ENCODE data around the gene C19orf44.
"Not testable (repeated sequence)": the region's sequence is repeated elsewhere in the genome, so short reads cannot be mapped to it uniquely, and the experiment has no call there.

C19orf44 gene

DNA sequence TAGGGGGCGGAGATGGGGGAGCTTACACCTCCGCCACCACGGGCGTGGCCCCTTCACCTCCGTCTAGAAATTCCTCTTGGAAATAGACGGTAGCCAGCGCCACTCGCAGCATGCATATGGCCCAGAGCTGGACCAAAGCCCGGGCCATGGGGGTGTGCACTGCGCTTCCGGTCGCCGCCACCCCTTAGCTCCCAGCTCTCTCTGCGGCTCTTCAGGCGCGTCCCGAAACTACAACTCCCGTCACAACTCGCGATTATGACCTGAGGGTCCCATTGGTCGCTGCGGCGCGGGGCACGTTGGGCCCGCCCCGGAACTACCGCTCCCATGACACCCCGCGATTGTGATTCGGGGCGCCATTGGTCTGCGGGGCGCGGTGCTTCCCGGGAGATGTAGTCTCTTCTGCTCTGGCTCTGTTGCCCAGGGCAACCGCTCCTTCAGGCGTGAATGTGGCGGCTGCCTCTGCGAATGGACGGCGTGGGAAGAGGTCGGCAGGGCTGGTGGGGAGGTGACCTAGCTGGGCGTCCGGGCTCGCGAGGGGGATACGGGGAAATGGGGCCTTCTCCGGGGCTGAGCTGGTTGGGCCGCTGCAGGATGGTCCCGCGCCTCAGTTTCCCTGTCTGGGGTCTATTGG lies at the start of gene C19orf44, which contains the start of gene CALR3:
C19orf44 (plus strand) TSS at position 413 of the 631 bp plus-strand sequence. CDS start 4,399 bp downstream, outside the sequence.
CALR3 (minus strand) TSS at position 186 of the 631 bp plus-strand sequence; CDS start at position 148, 38 bp downstream.
- FAIRE-seq (peak; percentile 95), DNase-seq (ENCODE audit: extremely low spot score, insufficient read length, low read depth) (peak; percentile 95)

DNA sequence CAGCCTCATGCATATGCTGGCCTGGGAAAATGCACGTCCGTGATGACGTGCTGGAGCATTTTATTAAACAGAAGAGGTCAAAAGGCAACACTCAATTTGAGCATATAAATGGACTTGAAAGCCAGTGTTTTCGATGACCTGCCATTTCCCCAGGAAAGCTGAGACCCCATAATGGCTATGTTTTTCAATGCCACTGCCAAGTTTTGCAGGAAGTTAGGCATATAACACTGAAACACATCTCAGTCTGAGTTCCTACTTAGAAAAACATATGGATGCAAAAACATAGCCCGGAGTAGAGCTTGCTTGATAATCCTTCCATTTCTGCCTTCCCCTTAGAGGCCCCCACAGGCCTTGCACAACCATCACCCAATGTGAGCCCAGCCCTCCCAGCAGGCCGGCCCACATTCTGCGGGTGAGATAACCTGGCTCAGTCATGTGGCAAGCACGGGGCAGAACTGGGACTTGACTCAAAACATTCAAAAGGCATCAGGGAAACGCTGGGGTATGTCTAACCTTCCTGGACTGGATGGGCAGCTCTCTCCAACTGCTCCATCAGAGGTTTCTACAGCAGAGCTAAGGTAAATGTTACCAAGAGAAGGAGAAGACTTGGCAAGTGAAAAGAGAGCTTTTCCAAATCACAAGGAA lies 49.3 kb upstream of the C19orf44 start:
- DNase-seq (ENCODE audit: extremely low spot score, insufficient read length, low read depth) (no peak), FAIRE-seq (peak; percentile 84)

DNA sequence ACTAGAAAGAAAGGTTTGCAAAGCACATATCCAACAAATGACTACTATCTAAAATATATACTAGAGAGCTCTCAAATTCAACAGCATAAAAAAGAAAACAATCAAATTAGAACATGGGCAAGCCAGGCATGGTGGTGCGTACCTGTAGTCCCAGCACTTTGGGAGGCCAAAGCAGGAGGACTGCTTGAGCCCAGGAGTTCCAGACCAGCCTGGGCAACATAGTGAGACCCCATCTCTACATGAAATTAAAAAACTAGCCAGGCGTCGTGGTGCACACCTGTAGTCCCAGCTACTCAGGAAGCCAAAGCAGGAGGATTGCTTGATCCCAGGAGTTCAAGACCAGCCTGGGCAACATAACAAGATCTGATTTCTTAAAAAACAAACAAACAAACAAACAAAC lies 47.3 kb upstream of the C19orf44 start:
- DNase-seq (ENCODE audit: extremely low spot score, insufficient read length, low read depth); FAIRE-seq: not testable (repeated sequence)

DNA sequence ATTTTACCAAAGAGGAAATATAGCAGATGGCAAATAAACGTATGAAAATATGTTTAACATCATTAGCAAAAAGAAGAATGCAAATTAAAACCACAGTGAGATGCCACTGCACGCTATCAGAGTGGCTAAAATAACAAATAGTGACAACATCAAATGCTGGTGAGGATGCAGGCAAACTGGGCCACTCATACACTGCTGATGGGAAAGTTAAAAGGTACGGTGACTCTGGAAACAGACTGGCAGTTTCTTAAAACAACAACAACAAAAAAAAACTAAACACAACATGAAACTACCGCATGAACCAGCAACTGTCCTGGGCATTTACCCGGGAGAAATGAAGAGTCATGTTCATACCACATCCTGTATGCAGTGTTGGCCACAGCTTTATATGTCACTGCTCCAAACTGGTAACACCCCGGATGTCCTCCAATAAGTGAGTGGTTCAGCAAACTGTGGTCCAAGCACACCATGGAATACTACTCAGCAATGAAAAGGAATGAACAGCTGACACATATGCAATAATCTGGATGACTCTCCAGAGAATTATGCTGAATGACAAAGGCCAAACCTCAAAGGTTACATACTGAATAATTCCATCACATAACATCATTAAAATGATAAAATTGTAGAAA lies 46.7 kb upstream of the C19orf44 start:
- FAIRE-seq (peak; percentile 93), DNase-seq (ENCODE audit: extremely low spot score, insufficient read length, low read depth) (peak; percentile 68)

DNA sequence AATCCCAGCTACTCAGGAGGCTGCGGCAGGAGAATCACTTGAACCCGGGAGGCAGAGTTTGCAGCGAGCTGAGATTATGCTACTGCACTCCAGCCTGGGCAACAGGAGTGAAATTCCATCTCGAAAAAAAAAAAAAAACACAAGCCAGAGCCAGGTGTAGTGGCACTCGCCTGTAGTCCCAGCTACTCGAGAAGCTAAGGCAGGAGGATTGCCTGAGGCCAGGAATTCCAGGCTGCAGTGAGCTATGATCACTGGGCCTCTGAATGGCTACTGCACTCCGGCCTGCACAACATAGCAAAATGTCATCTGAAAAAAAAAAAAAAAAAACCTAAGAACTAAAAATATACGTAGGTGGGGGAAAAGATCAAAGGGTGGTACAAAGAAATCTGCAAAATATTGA lies 43.9 kb upstream of the C19orf44 start:
- DNase-seq (ENCODE audit: extremely low spot score, insufficient read length, low read depth) (no peak), FAIRE-seq (no peak)

DNA sequence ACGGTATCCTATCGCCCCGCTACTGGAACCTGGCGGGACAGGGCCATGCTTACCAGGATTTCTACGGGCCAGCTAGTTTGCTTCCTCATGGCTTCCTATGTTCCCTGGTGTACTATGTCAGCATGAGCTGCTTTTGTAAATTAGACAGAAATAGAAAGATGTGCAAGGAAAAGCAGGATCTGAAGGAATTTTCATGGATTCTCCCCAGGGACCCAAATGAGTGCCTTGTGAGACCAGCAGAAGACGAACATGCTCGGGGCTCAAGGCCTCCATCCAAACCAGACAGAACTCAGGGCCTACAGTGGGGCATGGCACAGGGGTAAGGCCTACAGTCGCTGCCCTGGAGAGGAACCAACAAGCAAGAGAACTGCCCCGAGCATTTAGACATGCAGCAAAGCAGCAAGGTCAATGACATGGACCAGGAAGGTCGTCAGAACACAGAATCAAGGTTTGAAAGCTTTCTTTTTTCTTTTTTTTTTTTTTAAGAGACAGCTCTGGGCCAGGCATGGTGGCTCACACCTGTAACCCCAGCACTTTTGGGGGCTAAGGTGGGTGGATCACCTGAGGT lies 41.8 kb upstream of the C19orf44 start:
- FAIRE-seq = no peak

DNA sequence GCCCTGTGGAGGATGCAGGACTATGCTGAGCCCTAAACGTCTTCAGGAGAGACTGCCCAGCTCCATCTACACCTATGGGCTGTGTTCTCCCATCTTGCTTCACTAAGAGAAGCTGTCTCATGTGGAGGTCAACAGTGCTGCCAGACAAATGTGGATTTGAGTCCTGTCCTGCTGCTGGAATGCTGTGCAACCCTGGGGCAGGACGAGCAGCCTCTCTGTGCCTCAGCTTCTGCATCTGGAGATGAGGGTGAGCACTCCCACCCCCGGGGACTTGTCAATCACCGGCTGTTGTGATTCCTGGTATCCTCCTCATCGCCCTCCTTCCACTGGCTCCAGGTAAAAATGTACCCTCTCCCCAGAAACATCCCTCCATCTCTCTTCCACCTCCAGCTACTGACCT lies 40.7 kb upstream of the C19orf44 start:
- DNase-seq (ENCODE audit: extremely low spot score, insufficient read length, low read depth) = no peak
- no peak for FAIRE-seq

More for the DNA sequence above, 41.8 kb upstream of the C19orf44 start:
- no peak for DNase-seq (ENCODE audit: extremely low spot score, insufficient read length, low read depth)

DNA sequence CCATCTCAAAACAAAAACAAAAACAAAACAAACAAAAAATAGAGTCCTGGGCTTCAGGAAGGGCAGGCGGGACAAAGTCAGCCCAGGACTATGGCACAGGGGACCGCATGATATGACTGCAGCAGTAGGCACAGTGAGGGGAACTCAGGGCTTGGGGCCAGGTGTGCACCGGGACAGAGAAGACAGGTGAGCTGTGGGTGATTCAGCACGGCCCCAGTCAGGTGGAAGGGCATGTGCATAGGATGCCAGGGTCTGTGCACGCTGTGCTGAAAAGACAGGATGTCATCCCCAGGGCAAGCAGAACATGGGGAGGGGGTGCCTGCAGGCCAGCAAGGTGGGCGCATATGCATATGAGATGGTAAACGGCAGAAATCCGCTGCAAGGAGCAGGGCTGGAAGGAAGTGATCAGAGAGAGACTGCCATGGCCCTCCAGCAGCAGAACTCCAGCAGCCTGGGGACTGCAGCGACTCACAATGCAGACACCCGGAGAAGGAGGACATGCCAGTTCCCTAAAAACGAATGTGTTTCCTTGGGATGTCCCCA lies 39.5 kb upstream of the C19orf44 start:
- no peak for FAIRE-seq
- no peak for DNase-seq (ENCODE audit: extremely low spot score, insufficient read length, low read depth)

DNA sequence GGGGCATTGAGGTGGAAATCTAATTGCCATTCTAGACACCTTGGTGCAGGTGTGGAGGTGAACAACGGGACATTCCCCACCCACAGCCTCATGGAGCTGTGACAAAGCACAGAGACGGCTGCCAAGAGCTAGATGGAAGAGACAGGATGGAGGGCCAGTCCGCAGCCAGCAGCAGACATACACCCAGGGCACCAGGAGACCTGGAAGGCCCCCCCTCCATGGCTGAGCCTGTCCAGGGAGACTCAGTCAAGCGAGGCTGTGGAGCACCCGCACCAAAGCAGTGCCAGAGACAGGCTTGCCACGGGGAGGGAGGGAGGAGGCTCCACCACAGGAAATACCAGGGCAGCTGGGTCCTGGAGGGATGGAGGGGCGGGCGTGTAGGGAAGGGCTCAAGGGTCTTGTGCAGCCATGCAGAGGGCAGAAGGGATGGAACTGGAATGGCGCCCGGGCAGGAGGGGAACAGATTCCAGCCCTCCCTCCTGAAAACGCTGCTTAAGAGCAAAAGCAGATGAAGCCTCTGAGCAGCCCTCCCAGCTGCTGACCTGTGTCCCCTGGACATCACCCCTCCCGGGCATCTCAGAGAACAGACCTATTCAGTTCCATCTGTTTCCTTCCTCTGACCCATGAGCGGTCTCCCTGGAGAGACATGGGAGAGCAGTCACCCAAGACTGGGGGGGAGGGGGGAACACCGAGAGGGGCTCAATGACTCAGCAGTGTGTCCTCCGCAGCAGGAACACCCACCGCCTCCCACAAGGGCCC lies 38.8 kb upstream of the C19orf44 start:
- DNase-seq (ENCODE audit: extremely low spot score, insufficient read length, low read depth) (no peak), FAIRE-seq (no peak)

DNA sequence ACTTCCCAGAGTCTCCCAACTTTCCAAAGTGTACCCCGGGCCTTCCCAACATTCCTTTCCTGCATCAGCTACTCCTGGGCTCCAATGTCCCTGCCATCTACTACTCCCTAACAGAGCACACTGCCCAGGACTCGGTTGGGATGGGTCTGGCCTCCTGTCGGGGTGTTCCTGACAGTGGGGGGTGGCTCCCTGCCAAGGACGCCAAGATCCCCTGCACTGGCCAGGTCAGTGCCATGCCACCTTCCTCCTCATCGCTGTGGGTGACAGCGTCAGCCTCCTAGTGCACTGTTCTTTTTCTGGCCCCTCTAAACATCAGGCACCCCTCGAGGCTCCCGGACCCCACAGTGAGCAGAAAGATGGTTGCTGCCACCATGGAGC lies 38.3 kb upstream of the C19orf44 start:
- no peak for FAIRE-seq
- DNase-seq (ENCODE audit: extremely low spot score, insufficient read length, low read depth) = no peak

DNA sequence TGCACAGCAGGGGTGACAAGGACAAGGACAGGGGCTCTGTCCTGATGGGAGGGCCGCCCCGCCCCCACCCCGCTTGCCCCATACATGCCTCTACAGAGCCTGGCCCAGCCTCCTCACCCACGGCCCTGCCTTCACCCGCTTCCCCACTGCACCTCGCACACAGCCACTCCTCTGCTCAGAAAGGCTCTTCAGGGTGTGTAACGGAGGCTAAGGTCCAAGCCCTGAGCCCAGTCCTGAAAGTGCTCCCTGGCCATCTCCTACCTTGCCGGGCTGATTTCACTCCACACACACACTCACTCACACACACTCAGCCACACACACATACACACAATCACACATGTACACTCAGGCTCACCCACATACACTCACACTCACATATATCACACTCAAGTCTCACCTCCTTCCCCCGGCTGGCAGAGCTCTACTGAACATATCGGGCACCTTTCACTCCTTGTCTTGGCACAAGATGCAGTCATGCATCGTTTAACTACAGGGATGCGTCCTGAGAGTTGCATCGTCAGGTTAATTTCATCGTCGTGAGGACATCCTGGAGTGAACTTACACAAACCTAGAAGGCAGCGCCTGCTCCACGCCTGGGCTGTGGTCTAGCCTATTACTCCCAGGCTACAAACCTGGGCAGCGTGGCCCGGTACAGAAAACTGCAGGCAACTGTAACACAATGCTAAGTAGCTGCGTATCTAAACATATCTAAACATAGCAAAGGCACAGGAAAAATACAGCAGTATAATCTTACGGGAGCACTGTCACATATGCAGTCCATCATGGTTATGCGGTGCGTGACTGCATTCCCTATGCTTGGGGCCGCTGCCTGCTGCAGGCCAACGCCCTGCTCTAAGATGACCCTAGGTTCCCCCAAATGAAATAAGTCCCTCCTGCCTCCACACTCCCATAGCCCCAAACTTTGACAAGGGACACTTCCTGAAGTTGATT lies 37.5 kb upstream of the C19orf44 start:
- no peak for DNase-seq (ENCODE audit: extremely low spot score, insufficient read length, low read depth)
- no peak for FAIRE-seq

DNA sequence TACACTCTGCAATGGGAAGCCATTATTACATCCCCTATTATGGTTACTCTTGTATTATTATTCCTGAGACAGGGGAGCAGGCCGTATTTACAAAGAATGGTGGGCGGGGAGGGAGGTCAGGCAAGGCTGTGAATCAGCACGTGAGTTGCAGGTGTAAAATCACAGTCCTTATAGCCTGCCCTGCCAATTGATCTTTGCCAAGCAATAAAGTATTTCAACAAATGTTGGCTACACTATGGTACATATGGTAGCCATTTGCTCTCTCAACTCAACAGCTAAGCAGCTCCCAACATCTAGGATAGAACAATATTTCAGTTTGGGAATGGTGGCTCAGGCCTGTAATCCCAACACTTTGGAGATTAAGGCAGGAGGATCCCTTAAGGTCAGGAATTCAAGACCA lies 36.5 kb upstream of the C19orf44 start:
- FAIRE-seq (no peak), DNase-seq (ENCODE audit: extremely low spot score, insufficient read length, low read depth) (no peak)

DNA sequence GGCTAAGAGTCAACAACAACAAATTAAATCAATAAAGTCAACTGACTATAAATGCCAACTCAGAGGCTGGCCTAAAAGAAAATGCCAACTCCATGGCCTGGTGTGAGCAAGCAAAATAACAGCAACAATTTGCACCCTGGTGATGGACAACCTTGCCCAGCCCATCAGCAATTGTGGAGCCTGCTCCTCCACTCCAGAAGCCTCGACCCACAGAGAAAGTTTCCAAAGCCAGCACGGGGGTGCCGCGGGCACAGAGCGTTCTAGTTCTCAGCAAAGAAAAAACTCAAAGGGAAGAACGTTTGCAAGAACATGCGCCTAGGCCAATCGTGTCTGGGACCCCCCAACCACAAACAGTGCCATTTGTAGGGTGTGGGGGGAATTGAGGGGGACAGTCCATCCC lies 35.7 kb upstream of the C19orf44 start:
- FAIRE-seq = no peak
- no peak for DNase-seq (ENCODE audit: extremely low spot score, insufficient read length, low read depth)

DNA sequence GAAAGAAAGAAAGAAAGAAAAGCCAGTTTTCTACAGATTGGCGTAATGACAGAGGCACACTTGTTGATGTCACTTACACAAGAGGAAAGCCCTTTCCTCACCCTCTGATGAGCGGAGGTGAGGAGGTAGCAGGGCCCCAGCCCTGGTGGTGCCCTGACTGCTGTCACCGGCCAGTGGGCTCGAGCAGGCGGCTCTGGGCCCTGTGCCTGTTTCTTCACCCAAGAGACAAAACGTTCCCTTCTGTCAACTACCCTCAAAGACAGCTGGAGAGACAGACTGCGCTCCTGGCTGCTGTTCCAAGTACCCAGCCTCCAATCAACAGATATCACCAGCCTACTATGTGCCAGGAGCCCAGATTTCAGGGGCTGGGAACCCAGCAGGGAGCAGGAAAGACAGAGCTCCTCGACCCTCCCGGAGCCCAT lies 34.6 kb upstream of the C19orf44 start:
- FAIRE-seq (no peak), DNase-seq (ENCODE audit: extremely low spot score, insufficient read length, low read depth) (no peak)

DNA sequence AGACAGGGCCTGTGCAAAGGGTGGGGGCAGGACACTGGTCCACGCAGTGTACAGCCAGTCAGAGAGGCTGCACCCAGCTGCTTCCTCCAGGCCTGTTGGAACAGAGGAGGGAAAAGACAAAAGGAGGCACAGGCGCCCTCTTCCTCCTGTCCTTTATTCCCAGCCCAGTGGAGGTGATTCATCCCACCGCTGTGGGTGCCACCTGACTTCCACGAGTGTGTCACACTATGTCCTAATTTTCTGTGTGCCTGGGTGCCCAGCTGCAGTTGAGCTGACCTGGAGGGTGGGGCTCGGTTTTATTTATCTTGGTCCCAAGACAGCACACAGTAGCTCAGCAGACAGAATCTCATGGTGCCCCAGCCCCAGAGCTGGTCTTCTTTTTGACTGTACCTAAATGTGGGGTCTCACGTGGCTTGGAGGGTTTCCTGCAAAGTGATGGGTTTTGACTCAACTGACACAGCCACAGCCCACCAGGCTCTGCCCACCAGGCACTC lies 33.4 kb upstream of the C19orf44 start:
- DNase-seq (ENCODE audit: extremely low spot score, insufficient read length, low read depth) = no peak

DNA sequence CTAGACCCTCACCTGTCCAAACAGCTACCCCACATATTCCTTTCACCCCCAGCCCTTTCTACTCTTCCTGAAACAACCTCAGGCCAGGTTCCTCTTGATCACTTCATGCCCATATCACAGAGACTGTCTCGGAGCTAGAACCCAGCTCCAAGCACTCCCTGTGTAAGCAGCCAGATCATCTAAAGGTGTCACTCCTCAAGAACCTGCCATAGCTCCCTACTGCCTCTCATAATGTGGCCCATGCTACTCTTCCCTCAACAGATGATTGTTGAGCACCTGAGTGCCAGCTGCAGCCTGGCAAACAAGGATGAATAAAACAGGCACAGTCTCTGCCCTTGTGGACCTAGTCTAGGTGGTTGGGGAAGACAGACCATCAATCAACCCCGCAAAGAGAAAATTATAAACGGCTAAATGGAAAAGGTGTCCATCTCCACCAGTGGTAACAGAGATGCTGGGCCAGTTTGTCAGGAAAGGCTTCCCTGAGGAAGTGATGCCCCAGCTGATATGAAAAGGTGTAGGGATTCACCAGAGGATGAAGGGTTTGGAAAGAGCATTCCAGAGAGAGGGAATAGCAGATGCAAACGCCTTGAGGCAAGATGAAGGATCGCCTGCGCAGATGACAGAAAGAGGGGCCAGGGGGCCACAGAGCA lies 32.7 kb upstream of the C19orf44 start:
- no peak for FAIRE-seq

More for the DNA sequence above, 33.4 kb upstream of the C19orf44 start:
- FAIRE-seq = no peak

DNA sequence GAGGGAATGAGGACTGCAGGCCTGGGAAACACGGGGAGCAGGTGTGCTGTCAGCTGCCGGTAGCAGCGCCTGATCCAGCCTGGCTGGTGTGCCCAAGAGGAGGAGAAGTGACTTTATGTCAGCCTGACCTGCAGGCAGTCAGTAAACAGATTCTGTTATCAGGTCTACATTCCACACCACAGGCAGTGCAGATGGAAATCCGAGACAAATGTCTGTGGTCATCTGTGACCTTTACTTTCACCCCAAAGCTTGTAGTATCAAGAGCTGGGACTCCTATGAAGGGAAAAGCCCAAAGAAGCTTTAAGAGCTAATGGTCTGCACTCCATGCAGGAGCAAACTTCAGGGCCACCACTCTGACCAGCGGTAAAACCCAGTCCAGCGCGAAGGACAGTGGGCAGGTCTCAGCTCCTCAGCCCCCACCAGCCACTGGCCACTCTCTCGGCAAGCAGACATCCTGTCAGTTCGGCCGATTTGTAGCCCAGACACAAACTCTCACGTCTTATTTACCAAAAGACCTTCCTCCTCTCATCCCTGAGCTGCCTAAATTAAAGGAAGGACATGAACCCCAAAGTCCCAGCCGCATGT lies 32.1 kb upstream of the C19orf44 start:
- DNase-seq (ENCODE audit: extremely low spot score, insufficient read length, low read depth) = no peak
- FAIRE-seq = no peak

More for the DNA sequence above, 32.7 kb upstream of the C19orf44 start:
- no peak for DNase-seq (ENCODE audit: extremely low spot score, insufficient read length, low read depth)

DNA sequence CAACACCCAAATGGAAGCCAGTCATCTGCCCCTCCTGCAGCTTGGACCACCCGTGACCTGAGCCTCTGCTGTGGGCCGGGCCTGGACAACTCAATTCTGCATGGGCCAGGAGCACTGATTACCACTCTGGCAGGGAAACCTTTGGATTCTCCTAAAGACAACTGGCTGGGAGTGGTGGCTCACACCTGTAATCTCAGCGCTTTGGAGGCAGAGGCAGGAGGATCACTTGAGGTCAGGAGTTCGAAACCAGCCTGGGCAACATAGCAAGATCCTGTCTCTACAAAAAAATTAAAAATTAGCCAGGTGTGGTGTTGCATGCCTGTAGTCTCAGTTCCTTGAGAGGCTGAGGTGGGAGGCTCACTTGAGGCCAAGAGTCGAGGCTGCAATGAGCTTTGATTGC lies 31.0 kb upstream of the C19orf44 start:
- FAIRE-seq (no peak), DNase-seq (ENCODE audit: extremely low spot score, insufficient read length, low read depth) (no peak)
